Midbrain (tissue), 1 donor: ENCODE results near the gene SECISBP2L.
"Not testable (repeated sequence)": the region's sequence is repeated elsewhere in the genome, so short reads cannot be mapped to it uniquely, and the experiment has no call there.

Experiments
- DNase-seq: peaks from one replicate; lab custom pipeline; 2025; lab: John Stamatoyannopoulos, UW

Gene SECISBP2L

DNA sequence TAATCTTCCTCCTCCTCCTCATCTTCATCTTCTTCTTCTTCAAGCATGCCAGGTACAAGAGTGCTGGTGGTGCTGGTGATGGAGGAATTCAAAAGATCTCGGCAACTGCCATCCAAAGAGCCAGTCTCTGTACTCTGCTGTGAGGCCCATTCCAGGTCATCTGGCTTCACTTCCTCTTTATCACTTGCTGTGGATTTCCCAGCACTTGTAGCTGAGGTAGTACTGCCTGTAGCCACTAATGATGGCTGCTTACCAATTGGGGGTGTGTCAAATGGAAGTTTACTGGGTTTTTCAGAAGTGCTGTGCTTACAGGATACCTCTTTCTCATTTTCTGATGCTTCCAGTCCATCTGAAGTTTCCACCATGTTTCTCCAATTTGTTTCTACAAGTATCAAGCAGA lies 53.7 kb downstream of the SECISBP2L start:
- DNase-seq: no peak

DNA sequence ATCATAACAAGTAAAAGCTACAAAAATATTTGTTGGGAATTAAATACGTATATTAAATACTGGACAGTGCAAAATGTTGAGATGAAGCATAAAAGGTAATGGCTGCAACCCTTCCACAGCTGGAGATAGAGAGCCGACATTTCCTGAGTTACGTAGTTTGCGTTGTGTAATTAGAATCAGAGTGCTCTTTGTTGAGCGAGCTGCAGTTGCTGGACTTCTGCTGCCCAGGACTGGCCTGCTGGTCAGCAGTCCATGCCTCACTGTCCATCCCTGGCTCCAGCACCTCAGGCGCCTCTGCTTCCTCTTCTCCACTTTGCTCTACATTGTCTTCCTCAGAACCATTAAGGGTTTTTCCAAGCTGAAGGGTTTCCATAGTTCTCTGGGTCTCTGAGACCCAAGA lies 54.1 kb downstream of the SECISBP2L start:
- no peak for DNase-seq

DNA sequence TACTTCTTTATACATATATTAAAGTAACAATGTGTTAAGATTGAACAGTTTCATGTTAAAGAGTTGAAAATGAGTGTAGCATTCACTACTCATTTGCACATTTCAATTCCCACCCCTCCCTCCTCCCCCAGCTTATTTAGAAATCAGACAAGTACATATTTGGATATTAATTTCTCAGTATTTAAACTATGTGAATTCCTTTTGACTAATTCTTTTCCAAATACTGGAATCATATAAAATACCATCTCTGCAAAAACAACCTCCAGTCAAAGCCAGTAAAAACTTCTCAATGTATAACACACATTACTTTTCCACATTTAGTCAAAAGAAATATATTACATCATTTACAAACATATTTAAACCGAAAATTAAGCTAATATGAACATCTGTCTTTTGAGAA lies 57.1 kb downstream of the SECISBP2L start:
- no peak for DNase-seq

DNA sequence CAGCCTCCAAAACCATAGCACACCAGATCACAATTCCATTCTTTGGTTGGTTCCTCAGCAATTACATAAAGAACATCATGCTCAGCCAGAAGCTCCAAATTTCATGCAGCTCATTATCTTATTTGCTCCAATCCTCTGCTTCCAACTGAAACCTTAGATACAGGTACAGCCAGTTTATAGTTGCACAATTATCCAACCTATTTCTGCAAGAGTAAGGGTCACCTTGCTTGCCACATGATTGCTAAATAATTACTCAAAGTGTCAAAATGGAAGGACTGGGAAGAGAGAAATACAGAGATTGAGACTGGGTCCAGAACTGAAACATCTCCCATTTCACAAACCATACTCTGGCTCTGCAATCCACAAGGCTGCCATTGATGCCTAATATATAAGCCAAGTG lies 59.1 kb downstream of the SECISBP2L start:
- DNase-seq: no peak

DNA sequence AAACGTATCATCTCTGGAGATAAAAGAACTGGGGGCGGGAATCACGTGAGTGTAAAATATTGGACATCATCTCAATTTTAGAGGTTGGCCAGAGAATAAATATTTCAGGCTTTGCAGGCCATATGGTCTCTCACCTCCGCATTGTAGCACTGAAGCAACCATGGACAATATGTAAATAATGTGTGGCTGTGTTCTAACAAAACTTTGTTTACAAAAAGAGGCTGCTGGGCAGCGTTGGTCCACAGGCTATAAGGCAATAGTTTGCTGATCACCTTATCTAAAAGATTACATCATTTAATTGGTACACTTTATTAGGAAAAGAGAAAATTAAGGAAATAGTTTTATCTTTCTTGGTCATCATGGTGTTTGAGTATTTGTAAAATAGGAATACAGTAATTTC lies 60.0 kb downstream of the SECISBP2L start:
- DNase-seq: no peak

DNA sequence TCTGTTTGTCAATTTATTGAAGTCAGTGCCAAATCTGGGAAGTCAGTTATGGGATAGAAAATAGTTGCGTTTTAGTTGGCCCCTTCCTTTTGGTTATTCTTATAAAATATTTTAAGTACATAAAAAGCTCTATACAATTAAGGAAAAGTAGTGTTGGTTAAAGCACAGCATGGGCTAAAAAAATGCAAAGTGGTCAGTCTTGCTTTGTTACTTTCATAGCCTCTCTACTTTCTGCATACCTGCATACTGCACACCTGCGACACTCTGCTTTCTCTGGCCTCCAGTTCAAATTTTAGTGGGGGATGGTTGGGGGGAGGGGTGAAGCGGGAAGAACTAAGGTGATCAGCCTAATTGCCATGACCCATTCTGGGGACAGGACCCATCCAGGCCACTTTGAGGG lies 60.7 kb downstream of the SECISBP2L start:
- no peak for DNase-seq

DNA sequence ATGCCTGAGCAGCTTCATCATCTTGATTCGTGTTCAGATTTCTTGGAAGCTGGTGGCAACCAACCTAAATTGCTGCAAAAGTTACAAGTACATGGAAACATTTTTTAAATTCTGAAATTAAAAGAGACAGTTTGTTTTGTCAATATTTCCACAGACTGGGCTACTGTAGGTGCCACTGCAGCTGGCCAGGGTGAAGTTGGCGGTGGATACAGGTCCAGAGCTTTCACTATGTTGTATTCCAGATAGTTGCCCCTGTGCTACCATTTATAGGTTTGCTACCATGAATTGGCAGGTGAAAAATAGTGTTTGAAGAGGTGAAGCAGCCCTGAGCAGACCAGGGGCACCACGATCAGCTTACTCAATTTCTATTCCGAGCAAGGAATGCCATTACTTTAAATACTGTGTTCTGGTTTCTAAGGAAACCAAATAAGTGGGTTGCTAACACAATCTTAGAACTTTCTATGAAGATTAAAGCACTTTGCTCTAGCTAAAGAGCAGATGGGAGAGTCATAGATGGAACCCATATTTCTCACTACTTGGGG lies 61.4 kb downstream of the SECISBP2L start:
- DNase-seq: no peak

DNA sequence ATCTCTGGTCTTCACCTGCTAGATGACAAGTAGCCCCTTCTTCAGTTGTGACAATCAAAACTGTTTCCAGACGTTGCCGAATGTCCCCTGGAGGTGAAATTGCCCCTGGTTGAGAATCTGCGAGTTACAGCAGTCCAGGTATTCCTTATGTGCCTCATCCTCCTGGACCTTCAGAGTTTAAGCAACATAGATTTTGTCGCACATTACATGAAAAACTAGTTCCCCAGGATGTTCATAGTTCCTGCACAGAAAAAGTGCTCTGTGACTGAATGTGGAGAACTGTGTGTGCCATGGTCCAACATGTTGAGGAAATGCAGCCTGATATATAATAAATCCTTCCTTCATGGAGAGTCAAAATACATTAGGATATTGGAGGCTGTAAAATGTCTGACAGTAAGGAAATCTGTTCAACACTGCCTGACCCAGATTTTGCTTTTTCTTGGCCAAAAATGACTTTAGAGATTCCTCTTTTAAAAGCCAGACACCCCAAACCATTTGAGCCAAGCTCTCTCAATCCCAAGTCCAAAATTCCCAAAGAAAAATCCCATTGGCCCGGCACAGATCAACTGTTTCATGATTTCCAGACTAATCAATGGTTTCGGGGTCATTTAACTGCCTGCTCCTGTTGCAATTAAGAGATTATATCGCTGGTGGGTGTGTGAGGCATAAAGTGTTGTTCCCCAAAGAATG lies 62.1 kb downstream of the SECISBP2L start:
- DNase-seq: no peak

DNA sequence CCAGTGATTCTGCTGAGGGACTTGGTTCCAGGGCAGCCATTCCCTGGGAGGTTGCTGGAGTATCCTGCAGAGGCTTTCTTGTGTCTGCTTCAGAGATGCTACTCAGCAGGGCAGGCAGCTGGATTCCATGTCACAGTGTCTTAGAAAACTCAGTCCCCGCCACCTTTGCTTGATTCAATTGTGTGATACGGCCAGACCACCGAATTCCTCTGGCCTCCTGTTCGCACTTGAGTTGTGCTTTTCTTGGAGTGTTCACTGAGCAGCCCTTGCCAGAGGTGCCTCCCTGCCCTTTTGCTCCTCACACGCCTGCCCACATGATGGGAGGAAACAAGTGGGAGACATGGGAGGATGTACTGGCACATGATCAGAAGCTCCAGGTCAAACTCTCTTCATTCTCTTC lies 62.9 kb downstream of the SECISBP2L start:
- no peak for DNase-seq

DNA sequence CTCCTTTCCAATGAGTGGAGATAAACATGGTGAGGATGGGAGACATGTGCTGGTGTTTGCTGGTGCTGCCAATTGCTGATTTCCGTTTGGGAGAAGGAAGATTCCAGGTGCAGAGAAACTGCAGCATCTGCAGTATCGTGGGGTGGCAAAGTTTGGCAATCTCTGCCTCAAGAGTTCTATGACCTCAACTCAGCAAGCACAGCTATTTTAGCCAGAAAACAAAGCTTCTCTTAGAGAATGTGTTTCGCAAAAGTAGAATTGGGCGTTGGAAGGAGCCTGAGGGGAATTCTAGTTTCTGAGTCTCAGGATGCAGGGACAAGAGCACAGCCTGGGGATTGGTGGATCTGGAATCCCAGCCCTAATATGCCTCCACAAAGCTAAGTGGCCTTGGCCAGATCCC lies 64.3 kb downstream of the SECISBP2L start:
- DNase-seq: no peak

DNA sequence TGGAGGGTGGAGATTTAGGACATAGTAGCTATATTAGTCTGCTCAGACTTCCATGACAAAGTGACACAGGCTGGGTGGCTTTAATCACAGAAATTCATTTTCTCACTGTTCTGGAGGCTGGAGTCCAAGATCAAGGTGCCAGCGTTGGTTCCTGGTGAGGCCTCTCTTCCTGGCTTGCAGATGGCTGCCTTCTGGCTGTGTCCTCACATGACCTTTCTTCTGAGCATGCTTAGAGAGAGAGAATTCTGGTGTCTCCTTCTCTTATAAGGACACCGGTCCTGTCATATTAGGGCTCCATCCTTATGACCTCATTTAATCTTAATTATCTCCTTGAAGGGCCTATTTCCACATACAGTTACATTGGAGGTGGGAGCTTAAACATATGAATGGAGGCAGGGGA lies 67.6 kb downstream of the SECISBP2L start:
- no peak for DNase-seq

DNA sequence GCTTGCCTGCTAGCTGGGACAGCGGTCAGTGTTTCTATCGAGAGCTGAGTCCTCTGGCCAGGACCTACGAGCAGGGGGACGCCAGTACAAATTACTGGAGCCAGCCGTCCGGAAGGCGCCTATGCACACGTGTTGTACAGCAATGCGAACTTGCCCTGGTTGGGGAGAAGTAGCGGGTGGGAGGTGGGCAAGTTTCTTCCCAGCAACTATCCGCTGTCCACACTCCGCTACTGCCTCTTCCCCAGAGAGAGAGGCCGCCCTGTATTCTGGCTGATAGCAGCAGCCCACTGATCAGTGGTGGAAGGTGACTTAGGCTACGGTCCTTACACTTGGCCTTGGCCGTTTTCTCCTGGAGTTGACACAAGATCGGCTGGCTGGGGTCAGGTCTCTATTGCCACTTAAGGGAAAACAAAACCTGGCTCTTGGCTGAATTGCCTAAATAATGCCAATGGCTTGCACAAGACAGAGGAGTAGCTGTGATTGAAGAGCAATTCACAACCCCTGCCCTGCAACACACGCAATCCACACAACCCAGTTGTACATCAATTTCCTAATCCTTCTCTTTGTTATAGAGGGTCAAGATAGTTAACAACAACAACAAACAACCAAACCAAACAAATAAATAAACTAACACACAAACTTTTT lies 69.7 kb downstream of the SECISBP2L start:
- peak; percentile 76 for DNase-seq

DNA sequence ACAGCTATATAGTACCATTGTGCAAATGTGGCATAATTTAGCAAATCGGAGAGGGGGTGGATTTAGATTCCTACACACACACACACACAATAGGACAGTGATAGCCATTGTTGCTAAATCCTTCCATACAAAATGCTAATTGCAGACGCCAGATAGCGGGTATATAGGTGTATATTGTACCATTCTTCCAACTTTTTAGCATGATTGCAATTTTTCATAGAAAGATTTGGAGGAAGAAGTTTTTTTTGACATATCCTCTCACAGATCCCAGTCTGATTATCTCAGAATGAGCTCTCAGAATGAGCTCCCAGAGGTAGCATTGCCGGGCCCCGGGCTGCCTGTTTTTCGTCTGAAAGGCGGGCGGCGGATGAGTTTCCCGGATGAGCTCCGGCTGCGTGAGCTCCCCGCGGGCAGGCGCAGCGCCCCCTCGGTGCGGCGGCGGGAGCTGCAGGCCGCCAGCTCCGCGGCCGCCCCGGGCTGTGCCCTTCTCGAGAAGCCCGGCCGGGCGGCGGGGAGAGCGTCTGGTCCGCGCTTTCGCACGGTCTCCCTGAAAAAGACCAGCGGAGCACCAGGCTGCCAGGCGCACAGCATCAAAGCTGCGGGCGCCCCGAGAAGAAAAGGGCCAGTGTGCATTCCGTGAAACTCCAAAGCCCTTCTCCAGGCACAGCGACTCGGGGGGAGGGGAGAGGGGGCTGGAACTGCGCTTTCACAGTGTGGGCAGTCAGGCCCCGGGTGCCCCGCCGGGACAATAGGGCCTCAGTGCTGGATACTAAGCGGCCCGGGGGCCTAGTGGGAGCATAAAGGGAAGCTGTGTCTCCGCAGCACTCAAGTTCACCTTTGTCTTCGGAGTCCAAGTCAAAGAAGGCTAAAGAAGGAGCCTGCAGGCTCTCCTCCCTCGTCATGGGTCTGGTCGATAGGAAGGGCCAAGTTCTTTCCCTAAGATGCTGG lies 70.5 kb downstream of the SECISBP2L start:
- DNase-seq: peak; percentile 96

DNA sequence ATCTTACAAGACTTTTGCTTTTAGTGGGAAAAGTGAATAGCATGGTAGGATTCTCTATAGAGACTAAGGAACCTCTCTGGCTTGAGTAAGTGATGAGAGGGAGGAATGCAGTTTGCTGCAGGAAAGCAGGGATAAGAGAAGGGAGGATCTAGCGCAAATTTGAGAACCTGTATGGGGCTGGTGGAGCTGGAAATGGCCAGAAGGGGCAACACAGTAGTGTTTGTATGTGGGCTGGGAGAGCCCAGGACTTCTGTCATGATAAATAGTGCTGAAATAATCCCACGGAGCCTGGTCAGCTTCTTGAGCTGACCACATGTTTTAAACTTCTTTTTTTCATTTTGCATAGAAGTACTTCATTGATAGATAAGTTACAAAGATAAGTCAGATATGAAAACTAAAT lies 71.4 kb downstream of the SECISBP2L start:
- peak; percentile 29 for DNase-seq

DNA sequence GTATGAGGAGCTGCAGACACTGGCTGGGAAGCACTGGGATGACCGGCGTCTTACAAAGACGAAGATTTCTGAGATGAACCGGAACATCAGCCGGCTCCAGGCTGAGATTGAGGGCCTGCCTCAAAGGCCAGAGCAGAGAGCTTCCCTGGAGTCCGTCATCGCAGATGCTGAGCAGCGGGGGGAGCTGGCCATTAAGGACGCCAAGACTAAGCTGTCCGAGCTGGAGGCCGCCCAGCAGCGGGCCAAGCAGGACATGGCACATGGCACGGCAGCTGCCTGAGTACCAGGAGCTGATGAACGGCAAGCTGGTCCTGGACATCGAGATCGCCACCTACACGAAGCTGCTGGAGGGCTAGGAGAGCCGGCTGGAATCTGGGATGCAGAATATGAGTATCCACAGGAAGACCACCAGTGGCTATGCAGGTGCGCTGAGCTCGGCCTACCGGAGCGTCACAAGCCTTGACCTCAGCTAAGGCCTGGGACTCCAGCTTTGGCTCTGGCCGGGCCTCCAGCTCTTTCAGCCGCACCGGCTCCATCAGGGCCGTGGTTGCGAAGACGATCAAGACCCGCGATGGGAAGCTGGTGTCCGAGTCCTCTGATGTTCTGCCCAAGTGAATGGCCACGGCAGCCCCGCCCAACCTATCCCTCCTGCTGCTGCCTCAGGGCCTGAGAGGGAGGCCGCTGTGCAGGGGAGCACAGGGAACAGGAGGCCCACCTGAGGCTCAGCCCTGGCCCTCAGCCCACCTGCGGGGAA lies 73.3 kb downstream of the SECISBP2L start:
- no peak for DNase-seq

DNA sequence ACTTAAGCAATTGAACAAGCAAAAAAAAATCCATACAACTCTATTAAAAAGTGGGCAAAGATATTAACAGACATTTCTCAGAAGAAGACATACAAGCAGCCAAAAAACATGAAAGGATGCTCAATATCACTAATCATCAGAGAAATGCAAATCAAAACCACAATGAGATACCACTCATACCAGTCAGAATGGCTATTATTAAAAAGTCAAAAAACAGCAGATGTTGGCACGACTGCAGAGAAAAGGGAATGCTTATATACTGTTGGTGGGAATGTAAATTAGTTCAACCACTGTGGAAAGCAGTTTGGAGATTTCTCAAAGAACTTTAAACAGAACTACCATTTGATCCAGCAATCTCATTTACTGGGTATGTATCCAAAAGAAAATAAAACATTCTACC lies 75.3 kb downstream of the SECISBP2L start:
- not testable (repeated sequence) for DNase-seq

DNA sequence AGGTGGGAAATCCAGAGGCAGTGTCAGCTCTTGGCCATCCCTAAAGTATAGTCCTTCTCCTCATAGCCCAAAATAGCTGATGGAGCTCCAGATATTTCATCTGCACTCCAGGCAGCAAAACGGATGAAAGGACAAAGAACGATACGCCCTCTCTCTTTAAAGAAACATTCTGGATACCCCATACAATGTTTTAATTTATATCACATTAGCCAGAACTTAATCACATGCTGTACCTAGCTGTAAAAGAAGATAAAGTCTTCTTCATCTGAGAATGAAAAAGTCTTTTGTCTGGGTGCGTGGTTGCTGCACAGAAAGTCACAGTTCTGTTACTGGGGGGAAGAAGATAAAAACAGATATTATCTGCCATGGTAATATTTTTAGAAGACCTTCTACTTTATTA lies 78.2 kb downstream of the SECISBP2L start:
- no peak for DNase-seq

DNA sequence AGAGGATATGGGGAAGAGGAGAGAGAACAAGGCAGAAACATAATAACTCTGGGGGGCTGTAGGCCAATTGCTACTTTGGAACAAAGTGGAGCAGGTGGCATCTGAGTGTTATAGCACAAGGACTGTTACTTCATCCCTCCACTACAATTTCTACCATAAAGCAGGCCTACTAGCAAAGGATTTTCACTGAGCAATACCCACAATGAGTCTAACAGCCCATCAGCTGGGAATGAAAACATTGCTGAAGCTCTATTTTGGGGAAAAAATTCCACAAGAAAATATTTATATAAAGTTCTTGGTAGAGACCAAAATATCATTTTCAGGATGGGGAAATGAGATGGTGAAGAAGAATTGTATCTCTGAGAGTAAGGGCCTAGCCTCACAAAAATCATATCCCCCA lies 78.9 kb downstream of the SECISBP2L start:
- no peak for DNase-seq

DNA sequence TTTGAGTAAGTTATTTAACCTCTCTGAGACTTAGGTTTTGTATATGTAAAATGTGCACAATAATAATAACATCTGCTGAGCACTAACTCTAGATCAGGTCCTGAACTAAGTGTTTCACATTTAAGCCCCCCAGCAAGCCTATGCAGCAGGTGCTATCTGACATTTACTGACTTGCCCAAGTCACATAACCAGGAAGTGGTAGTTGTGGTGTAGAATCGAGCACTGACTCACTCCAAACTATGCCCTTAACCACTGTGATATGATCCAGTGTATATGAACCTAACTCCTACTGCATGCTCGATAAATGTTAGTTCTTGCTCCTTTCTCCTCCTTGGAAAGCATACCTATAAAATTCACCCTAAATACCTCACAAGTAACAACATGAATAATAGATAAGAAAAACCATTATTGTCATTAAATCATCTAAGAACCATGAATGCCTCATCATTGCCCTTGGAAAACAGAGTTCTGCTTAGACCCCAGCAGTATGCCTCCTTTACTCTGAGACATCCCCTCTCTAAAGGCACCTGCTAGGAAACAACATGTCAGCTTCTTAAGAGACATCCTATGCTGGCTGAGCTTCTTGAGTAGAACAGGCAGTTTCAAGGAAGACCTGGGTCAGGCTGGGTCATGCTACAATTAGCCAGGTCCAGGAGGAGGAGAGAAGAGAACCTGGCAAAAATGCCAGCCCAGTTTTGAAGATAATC lies 79.5 kb downstream of the SECISBP2L start:
- no peak for DNase-seq

DNA sequence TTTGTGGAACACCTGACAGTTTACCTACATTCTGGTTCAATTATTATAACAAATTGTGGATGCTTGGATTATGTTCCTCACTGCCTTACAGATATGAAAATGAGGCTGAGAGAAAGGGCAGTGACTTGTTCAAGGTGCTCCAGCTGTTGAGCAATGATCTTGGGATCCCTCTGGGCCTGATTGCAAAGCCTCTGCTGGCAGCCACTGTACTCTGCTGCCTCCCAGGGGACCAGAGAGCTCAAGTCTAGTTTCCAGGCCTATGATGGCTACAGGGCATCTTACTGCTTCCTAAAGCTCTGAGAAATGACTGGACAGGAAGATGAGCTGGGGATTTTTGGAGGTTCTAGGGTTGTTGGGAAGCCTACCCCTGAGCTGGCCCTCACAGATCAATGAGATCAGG lies 80.3 kb downstream of the SECISBP2L start:
- DNase-seq: no peak

DNA sequence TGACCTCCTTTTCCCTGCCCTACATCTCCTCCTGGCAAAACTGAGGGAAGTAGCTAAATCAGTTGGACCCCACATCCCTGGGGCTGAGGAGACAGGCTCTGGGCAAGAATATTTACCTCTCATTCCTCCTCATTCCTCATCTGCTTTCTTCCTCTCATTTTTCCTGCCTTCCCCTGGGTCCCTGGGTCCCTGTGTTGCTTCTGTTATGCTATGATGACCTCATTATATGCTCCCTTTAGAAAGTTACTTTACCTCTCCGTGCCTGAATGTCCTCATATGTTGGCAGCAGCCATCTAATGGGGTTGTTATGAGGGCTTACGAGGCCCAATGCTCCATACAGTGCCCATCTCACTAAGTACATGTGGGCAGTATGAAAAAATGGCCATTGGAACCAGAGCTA lies 81.3 kb downstream of the SECISBP2L start:
- DNase-seq: no peak
